Stimulated activated CD4-positive, alpha-beta T cell treated with anti-CD3 and anti-CD28 coated beads, Interleukin-2, amount 100 ng/mL, for 4 hours (primary cell): ENCODE data around the gene WDCP.

ENCODE experiments used
- DNase-seq: peaks from one replicate; pipeline ENCODE4 v3.0.0-alpha.2; 2020; ENCODE audit warnings: low read depth

The WDCP gene

GRCh38 chr2:23993736-23994269 is 53.4 kb downstream of the WDCP start:
- no peak for DNase-seq

- no peak for DNase-seq
Observed at GRCh38 chr2:23992931-23993330, 54.3 kb downstream of the WDCP start.

GRCh38 chr2:23988371-23988770 is 58.8 kb downstream of the WDCP start:
- DNase-seq = no peak
